Activated CD4-positive, CD25-positive, alpha-beta regulatory T cell treated with anti-CD3 and anti-CD28 coated beads, Interleukin-2, amount 50 U/mL, for 72 hours (primary cell): ENCODE data around the gene MICAL1.

ENCODE experiments used
- DNase-seq: peaks from one replicate; pipeline ENCODE4 v3.0.0; 2021

Gene MICAL1

GRCh38 chr6:109420751-109421150 lies 34.8 kb downstream of the MICAL1 start:
- no peak for DNase-seq

- no peak for DNase-seq
These were observed 37.9 kb downstream of the MICAL1 start for GRCh38 chr6:109417646-109418045.

GRCh38 chr6:109411034-109411433 lies 44.5 kb downstream of the MICAL1 start:
- no peak for DNase-seq

GRCh38 chr6:109406196-109406595 lies 49.4 kb downstream of the MICAL1 start:
- no peak for DNase-seq

- no peak for DNase-seq
These were observed 58.6 kb downstream of the MICAL1 start for GRCh38 chr6:109397020-109397419.

- DNase-seq: no peak
These were observed 59.4 kb downstream of the MICAL1 start for GRCh38 chr6:109396046-109396718.
